Activated CD4-positive, alpha-beta T cell treated with anti-CD3 and anti-CD28 coated beads, Interleukin-2, Interleukin-4, amounts not matched to agents 100 ng/mL and 50 ng/mL, durations not matched to agents 16 hours and 8 hours (primary cell): ENCODE data around the gene LGALS8.

ENCODE experiments used
- DNase-seq: peaks from one replicate; pipeline ENCODE4 v3.0.0-alpha.2; 2020; ENCODE audit warnings: low spot score

The LGALS8 gene

GRCh38 chr1:236589531-236589930 lies 65.7 kb downstream of the LGALS8 start:
- DNase-seq, result no peak

- no peak for DNase-seq
These were observed 66.9 kb downstream of the LGALS8 start for GRCh38 chr1:236590553-236591150.

- no peak for DNase-seq
These were observed 78.4 kb downstream of the LGALS8 start for GRCh38 chr1:236602171-236602570.
